ENCODE data around the gene CCDC92. TPM values are rescaled to one million over a fixed set of nuclear protein-coding genes. Genes with fewer than 3 reads are reported as not detected.

The CCDC92 gene
- total RNA-seq, 1 experiment from 2014 or later, result 16.8 TPM

DNA sequence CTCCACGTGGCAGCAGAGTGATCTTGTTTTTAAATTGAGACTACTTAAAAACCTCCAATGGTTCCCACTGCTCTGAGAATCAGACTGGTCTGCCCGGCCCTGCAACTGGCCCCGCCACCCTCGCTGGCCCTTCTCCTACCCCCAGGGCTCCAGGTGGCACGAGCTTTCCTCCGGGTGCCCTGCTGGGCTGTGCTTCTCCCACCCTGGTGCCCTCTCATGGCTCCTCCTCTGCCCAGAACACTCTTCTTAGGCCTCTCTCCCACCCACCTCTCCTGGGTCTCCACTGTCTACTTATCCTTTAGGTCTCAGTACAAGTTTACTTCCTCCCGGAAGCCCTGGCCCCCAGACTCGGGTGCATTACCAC is 26.5 kb downstream of the CCDC92 start:
- Histone ChIP-seq H3K4me1 (peaks cover 12% of the 10 kb centered on the region), H3K36me3 (ENCODE audit: control insufficient read depth, insufficient read depth, low read length) (peaks cover 1% of the 10 kb centered on the region; the same call in 1 of the 2 replicates), H3K4me3 (ENCODE audit: low read depth, low read length) (no peak overlapping the region), H3K9me3 (peaks cover 4% of the 10 kb centered on the region; the same call in 1 of the 2 replicates), H3K27me3 (replicated peaks; ENCODE audit: control insufficient read depth, insufficient read depth, low read length) (no peaks in the 10 kb centered on the region)
- no peak for TF ChIP-seq CTCF (IDR thresholded peaks at IDR 0.05; ENCODE audit: insufficient read depth in 1 of 2, low read depth in 1 of 2, low read length in 1 of 2, severe bottlenecking in 1 of 2, unreplicated experiment in 1 of 2)
- CTCF ChIA-PET, result no interaction called here
- peak overlapping the region; percentile 13 for H3K27ac Mint-ChIP-seq (ENCODE audit: unreplicated experiment)
- no peaks in the 10 kb centered on the region for H3K4me1 Mint-ChIP-seq (ENCODE audit: low read depth, unreplicated experiment)
- intact Hi-C loops (cut with micrococcal nuclease; ENCODE audit: unreplicated experiment), result no loop called here
- BruUV-seq (replicated peaks), result no TSS peak
- no peak overlapping the region for H3K4me3 Mint-ChIP-seq (ENCODE audit: unreplicated experiment)
- H3K36me3 Mint-ChIP-seq (ENCODE audit: insufficient read depth, unreplicated experiment), result peaks cover 6% of the 10 kb centered on the region
- no peaks in the 10 kb centered on the region for H3K9me3 Mint-ChIP-seq (ENCODE audit: unreplicated experiment)
- POLR2A ChIA-PET, result no interaction called here
- no peak for DNase-seq
- H3K27me3 Mint-ChIP-seq (ENCODE audit: insufficient read depth, unreplicated experiment), result no peaks in the 10 kb centered on the region

GRCh38 chr12:123945287-123946151 is 27.1 kb downstream of the CCDC92 start:
- Histone ChIP-seq H3K9me3 (peaks cover 4% of the 10 kb centered on the region; the same call in 1 of the 2 replicates), H3K4me3 (ENCODE audit: low read depth, low read length) (no peak overlapping the region), H3K27me3 (replicated peaks; ENCODE audit: control insufficient read depth, insufficient read depth, low read length) (no peaks in the 10 kb centered on the region), H3K36me3 (ENCODE audit: control insufficient read depth, insufficient read depth, low read length) (peaks cover 1% of the 10 kb centered on the region; the same call in 1 of the 2 replicates), H3K4me1 (peaks cover 12% of the 10 kb centered on the region)
- intact Hi-C loops (cut with micrococcal nuclease; ENCODE audit: unreplicated experiment), result no loop called here
- DNase-seq, result no peak
- no peaks in the 10 kb centered on the region for H3K4me1 Mint-ChIP-seq (ENCODE audit: low read depth, unreplicated experiment)
- peaks cover 9% of the 10 kb centered on the region for H3K36me3 Mint-ChIP-seq (ENCODE audit: insufficient read depth, unreplicated experiment)
- no peaks in the 10 kb centered on the region for H3K9me3 Mint-ChIP-seq (ENCODE audit: unreplicated experiment)
- CTCF ChIA-PET, result no interaction called here
- POLR2A ChIA-PET, result no interaction called here
- TF ChIP-seq CTCF (IDR thresholded peaks at IDR 0.05; ENCODE audit: insufficient read depth in 1 of 2, low read depth in 1 of 2, low read length in 1 of 2, severe bottlenecking in 1 of 2, unreplicated experiment in 1 of 2), result no peak
- H3K4me3 Mint-ChIP-seq (ENCODE audit: unreplicated experiment), result no peak overlapping the region
- H3K27me3 Mint-ChIP-seq (ENCODE audit: insufficient read depth, unreplicated experiment), result no peaks in the 10 kb centered on the region
- peak overlapping the region; percentile 13 for H3K27ac Mint-ChIP-seq (ENCODE audit: unreplicated experiment)
- no TSS peak for BruUV-seq (replicated peaks)

DNA sequence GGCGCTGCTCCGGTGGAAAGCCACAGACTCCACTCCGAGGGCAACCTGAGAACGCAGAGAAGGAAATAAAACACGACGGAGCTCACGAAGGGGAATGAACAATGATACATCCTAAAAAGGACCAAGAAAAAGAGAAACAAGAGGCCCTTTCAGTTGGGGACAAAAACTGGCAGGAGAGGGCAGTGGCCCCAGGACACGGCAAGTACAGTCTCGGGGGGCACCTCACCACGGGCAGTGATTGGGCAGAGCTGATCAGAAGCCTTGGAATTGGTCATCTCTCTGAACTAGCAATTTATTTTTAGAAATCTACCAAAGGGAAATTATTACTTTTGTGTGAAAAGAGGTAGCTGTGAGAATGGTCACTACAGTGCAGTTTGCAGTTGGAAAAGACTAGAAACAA is 27.9 kb downstream of the CCDC92 start:
- no peak for DNase-seq
- Histone ChIP-seq H3K9me3 (peaks cover 4% of the 10 kb centered on the region; the same call in 1 of the 2 replicates), H3K27me3 (replicated peaks; ENCODE audit: control insufficient read depth, insufficient read depth, low read length) (no peaks in the 10 kb centered on the region), H3K4me3 (ENCODE audit: low read depth, low read length) (no peak overlapping the region), H3K36me3 (ENCODE audit: control insufficient read depth, insufficient read depth, low read length) (peaks cover 1% of the 10 kb centered on the region; the same call in 1 of the 2 replicates), H3K4me1 (peaks cover 8% of the 10 kb centered on the region)
- Mint-ChIP-seq H3K27me3 (ENCODE audit: insufficient read depth, unreplicated experiment) (no peaks in the 10 kb centered on the region), H3K27ac (ENCODE audit: unreplicated experiment) (no peak overlapping the region), H3K4me1 (ENCODE audit: low read depth, unreplicated experiment) (no peaks in the 10 kb centered on the region), H3K36me3 (ENCODE audit: insufficient read depth, unreplicated experiment) (peaks cover 12% of the 10 kb centered on the region), H3K9me3 (ENCODE audit: unreplicated experiment) (no peaks in the 10 kb centered on the region), H3K4me3 (ENCODE audit: unreplicated experiment) (no peak overlapping the region)
- POLR2A ChIA-PET, result no interaction called here
- no TSS peak for BruUV-seq (replicated peaks)
- CTCF ChIA-PET, result no interaction called here
- intact Hi-C loops (cut with micrococcal nuclease; ENCODE audit: unreplicated experiment), result no loop called here
- no peak for TF ChIP-seq CTCF (IDR thresholded peaks at IDR 0.05; ENCODE audit: insufficient read depth in 1 of 2, low read depth in 1 of 2, low read length in 1 of 2, severe bottlenecking in 1 of 2, unreplicated experiment in 1 of 2)
